WTC11 (cell line): ENCODE results near the gene RFPL1. TPM values are rescaled to one million over a fixed set of nuclear protein-coding genes. Genes with fewer than 3 reads are reported as not detected.

Source experiments
- ARID4B ChIP-seq: sonication (generic); formaldehyde crosslinking; IDR thresholded peaks from 2 replicates; pipeline ENCODE4 v1.8.0; 2023; ENCODE audit warnings: missing genetic modification reagents, mild to moderate bottlenecking, borderline replicate concordance
- ATF6 ChIP-seq: sonication (generic); formaldehyde crosslinking; IDR thresholded peaks from 2 replicates; pipeline ENCODE4 v1.8.1; 2023; ENCODE audit warnings: mild to moderate bottlenecking, missing genetic modification reagents
- CBFB ChIP-seq: sonication (generic); formaldehyde crosslinking; IDR thresholded peaks from 2 replicates; pipeline ENCODE4 v1.8.1; 2022; ENCODE audit warnings: mild to moderate bottlenecking, low read depth, missing genetic modification reagents
- CREM ChIP-seq: sonication (generic); formaldehyde crosslinking; IDR thresholded peaks from 2 replicates; pipeline ENCODE4 v1.8.1; 2022; ENCODE audit warnings: mild to moderate bottlenecking, missing genetic modification reagents, moderate library complexity
- E2F4 ChIP-seq: sonication (generic); formaldehyde crosslinking; IDR thresholded peaks from 2 replicates; pipeline ENCODE4 v1.8.1; 2022; ENCODE audit warnings: low read depth, mild to moderate bottlenecking, moderate library complexity, missing genetic modification reagents, borderline replicate concordance
- E2F5 ChIP-seq: sonication (generic); formaldehyde crosslinking; IDR thresholded peaks from 2 replicates; pipeline ENCODE4 v1.8.1; 2022; ENCODE audit warnings: mild to moderate bottlenecking, moderate library complexity, missing genetic modification reagents
- ELF4 ChIP-seq: sonication (generic); formaldehyde crosslinking; IDR thresholded peaks from 2 replicates; pipeline ENCODE4 v1.8.1; 2022; ENCODE audit warnings: low read depth, mild to moderate bottlenecking, moderate library complexity, missing genetic modification reagents
- ESRRA ChIP-seq: sonication (generic); formaldehyde crosslinking; IDR thresholded peaks from 2 replicates; pipeline ENCODE4 v1.8.1; 2022; ENCODE audit warnings: mild to moderate bottlenecking, missing genetic modification reagents, borderline replicate concordance
- JAZF1 ChIP-seq: fragments of 250-450 bp; sonication (Bioruptor Pico); IDR thresholded peaks from 2 replicates; pipeline ENCODE4 v1.9.0; 2021; ENCODE audit warnings: moderate library complexity, mild to moderate bottlenecking, inconsistent platforms
- NFE2L1 ChIP-seq: sonication (generic); formaldehyde crosslinking; IDR thresholded peaks from 2 replicates; pipeline ENCODE4 v1.8.1; 2023; ENCODE audit warnings: missing genetic modification reagents
- NR2C2 ChIP-seq: sonication (generic); formaldehyde crosslinking; IDR thresholded peaks from 2 replicates; pipeline ENCODE4 v1.8.0; 2022; ENCODE audit warnings: mild to moderate bottlenecking, missing genetic modification reagents
- NR3C1 ChIP-seq: sonication (generic); formaldehyde crosslinking; conservative IDR thresholded peaks from 2 replicates; pipeline ENCODE4 v1.8.1; 2023; ENCODE audit warnings: low read depth, mild to moderate bottlenecking, missing genetic modification reagents
- OVOL2 ChIP-seq: fragments of 250-450 bp; sonication (Bioruptor Pico); IDR thresholded peaks from 2 replicates; pipeline ENCODE4 v1.9.0; 2021; ENCODE audit warnings: mild to moderate bottlenecking, borderline replicate concordance
- RORB ChIP-seq: fragments of 250-450 bp; sonication (Bioruptor Pico); IDR thresholded peaks from 2 replicates; pipeline ENCODE4 v1.9.0; 2021; ENCODE audit warnings: mild to moderate bottlenecking
- SMAD3 ChIP-seq: sonication (generic); formaldehyde crosslinking; IDR thresholded peaks from 2 replicates; pipeline ENCODE4 v1.8.0; 2022; ENCODE audit warnings: missing genetic modification reagents, mild to moderate bottlenecking, borderline replicate concordance
- USF1 ChIP-seq: sonication (generic); formaldehyde crosslinking; IDR thresholded peaks from 2 replicates; pipeline ENCODE4 v1.8.0; 2022; ENCODE audit warnings: mild to moderate bottlenecking, missing genetic modification reagents
- ZBTB43 ChIP-seq: sonication (generic); formaldehyde crosslinking; IDR thresholded peaks from 2 replicates; pipeline ENCODE4 v1.8.1; 2023; ENCODE audit warnings: mild to moderate bottlenecking, missing genetic modification reagents
- ZNF232 ChIP-seq: sonication (generic); formaldehyde crosslinking; IDR thresholded peaks from 2 replicates; pipeline ENCODE4 v1.8.0; 2022; ENCODE audit warnings: mild to moderate bottlenecking, missing genetic modification reagents
- ZNF281 ChIP-seq: sonication (generic); formaldehyde crosslinking; IDR thresholded peaks from 2 replicates; pipeline ENCODE4 v1.8.0; 2023; ENCODE audit warnings: mild to moderate bottlenecking, missing genetic modification reagents
- ZNF512 ChIP-seq: sonication (generic); formaldehyde crosslinking; IDR thresholded peaks from 2 replicates; pipeline ENCODE4 v1.8.1; 2022; ENCODE audit warnings: missing genetic modification reagents, borderline replicate concordance
- total RNA-seq: library from RNA; stranded (reverse); gene quantifications from 3 replicates; pipeline ENCODE4 v1.2.3, GENCODE V29; 2021

Gene RFPL1
- total RNA-seq, 1 experiment from 2014 or later = not detected

- TF ChIP-seq ZBTB43 (CRISPR knock-in tag) (no peak), ZNF281 (CRISPR knock-in tag) (no peak), RORB (no peak), JAZF1 (CRISPR knock-in tag) (no peak), ATF6 (no peak), NFE2L1 (CRISPR knock-in tag) (no peak), NR2C2 (CRISPR knock-in tag) (no peak), NR3C1 (CRISPR knock-in tag) (no peak), ZNF232 (CRISPR knock-in tag) (no peak), CREM (CRISPR knock-in tag) (peak; percentile 61; the same call in 1 of the 2 replicates), CBFB (CRISPR knock-in tag) (no peak), SMAD3 (CRISPR knock-in tag) (no peak), ARID4B (0 out of 2 replicates have a peak, but pooled peaks have one; percentile 32), ZNF512 (CRISPR knock-in tag) (no peak), USF1 (CRISPR knock-in tag) (peak; percentile 42; the same call in 1 of the 2 replicates), E2F5 (no peak), ESRRA (CRISPR knock-in tag) (no peak), OVOL2 (CRISPR knock-in tag) (no peak), ELF4 (no peak), E2F4 (no peak)
Measured at GRCh38 chr22:29478326-29479276, 40.2 kb downstream of the RFPL1 start (continued).
